Endothelial cell of umbilical vein (primary cell): Measurements from ENCODE around the gene GNAL. TPM values are rescaled to one million over a fixed set of nuclear protein-coding genes. Genes with fewer than 3 reads are reported as not detected.

Experiments
- BruUV-seq: library from RNA; stranded (reverse); fragments of 400-500 nt; replicated peaks from 2 replicates; lab custom pipeline; 2021; lab: Mats Ljungman, UMichigan
- CTCF ChIA-PET: fragments of 300-600, 350-600 bp; sonication (Branson Sonifier 250); formaldehyde crosslinking; loops from one replicate; lab custom pipeline; 2021; ENCODE audit warnings: antibody characterized with exemption, inconsistent platforms; lab: Charles Lee
- POLR2A ChIA-PET: fragments of 300-600, 350-600 bp; sonication (Branson Sonifier 250); formaldehyde crosslinking; loops from one replicate; lab custom pipeline; 2021; ENCODE audit warnings: antibody characterized with exemption, inconsistent platforms; lab: Charles Lee
- DNase-seq: peaks from one replicate; pipeline ENCODE4 v3.0.0-alpha.2; 2011; ENCODE audit warnings: low read depth, low spot score
- FAIRE-seq: peaks from 2 replicates; lab custom pipeline; 2011; peaks lifted over from hg19 to GRCh38; lab: Jason Lieb, UNC
- H2AFZ ChIP-seq: 2 replicates; pipeline ENCODE4 v1.6.0; 2012; ENCODE audit warnings: low read depth, low read length, control low read depth, inconsistent platforms
- H3K27ac ChIP-seq: 2 replicates; pipeline ENCODE4 v1.5.1; 2011; ENCODE audit warnings: low read depth, mild to moderate bottlenecking, control low read depth, low read length, moderate library complexity; ENCODE audit not compliant: insufficient read depth
- H3K27me3 ChIP-seq, 2 experiments: 2 replicates each; pipeline versions ENCODE4 v1.6.0 to v1.6.1; 2011; ENCODE audit warnings: low read length in 2 of 2, mixed read lengths in 1 of 2; ENCODE audit not compliant: control insufficient read depth in 2 of 2, insufficient read depth in 2 of 2
- H3K36me3 ChIP-seq, 2 experiments: 2 replicates in 1 of 2; 3 replicates in 1 of 2; pipeline ENCODE4 v1.5.1; 2011; ENCODE audit warnings: low read length in 2 of 2, mild to moderate bottlenecking in 1 of 2, moderate library complexity in 1 of 2; ENCODE audit not compliant: control insufficient read depth in 2 of 2, insufficient read depth in 2 of 2; ENCODE audit errors: extremely low read depth in 1 of 2
- H3K4me1 ChIP-seq: 3 replicates; pipeline ENCODE4 v1.5.1; 2011; ENCODE audit warnings: mild to moderate bottlenecking, low read length; ENCODE audit not compliant: control insufficient read depth, insufficient read depth; ENCODE audit errors: extremely low read depth
- H3K4me2 ChIP-seq: 2 replicates; pipeline ENCODE4 v1.6.1; 2011; ENCODE audit warnings: low read length, control low read depth, mixed read lengths; ENCODE audit not compliant: insufficient read depth
- H3K4me3 ChIP-seq, 3 experiments: fragments of 200-600 bp in 1 of 3; sonication (generic), shearing (Covaris generic) in 1 of 3; replicated peaks in 1 of 3; 2 replicates each; pipeline ENCODE4 v1.5.1; 2011 to 2016; ENCODE audit warnings: control low read depth in 3 of 3, low read length in 3 of 3, mild to moderate bottlenecking in 2 of 3, inconsistent platforms in 1 of 3, low read depth in 1 of 3, moderate library complexity in 1 of 3; ENCODE audit not compliant: insufficient read depth in 1 of 3
- H3K79me2 ChIP-seq: 2 replicates; pipeline ENCODE4 v1.6.0; 2012; ENCODE audit warnings: low read length, inconsistent platforms; ENCODE audit not compliant: control insufficient read depth, insufficient read depth
- H3K9ac ChIP-seq: replicated peaks from 2 replicates; pipeline ENCODE3; 2011; ENCODE audit warnings: low read length, control low read depth; ENCODE audit not compliant: insufficient read depth; ENCODE audit errors: extremely low read depth
- H3K9me1 ChIP-seq: replicated peaks from 3 replicates; pipeline ENCODE4 v1.6.0; 2011; ENCODE audit warnings: mild to moderate bottlenecking, low read length; ENCODE audit not compliant: control insufficient read depth, insufficient read depth; ENCODE audit errors: extremely low read depth
- H3K9me3 ChIP-seq: replicated peaks from 2 replicates; pipeline ENCODE4 v1.5.1; 2012; ENCODE audit warnings: low read length, inconsistent platforms; ENCODE audit not compliant: control insufficient read depth, insufficient read depth
- H4K20me1 ChIP-seq: replicated peaks from 2 replicates; pipeline ENCODE3; 2011; ENCODE audit warnings: mild to moderate bottlenecking, low read length; ENCODE audit not compliant: control insufficient read depth, insufficient read depth; ENCODE audit errors: extremely low read depth
- CTCF ChIP-seq, 2 donors: IDR thresholded peaks; 1 replicate in 1 of 2; 2 replicates in 1 of 2; pipeline ENCODE4 v1.5.1; 2011; ENCODE audit warnings: low read length in 2 of 2, mild to moderate bottlenecking in 2 of 2, moderate library complexity in 2 of 2, control low read depth in 1 of 2, inconsistent platforms in 1 of 2, low read depth in 1 of 2; ENCODE audit not compliant: insufficient read depth in 1 of 2; ENCODE audit errors: extremely low read depth in 1 of 2
- EZH2 ChIP-seq: IDR thresholded peaks from 2 replicates; pipeline ENCODE4 v1.6.1; 2012; ENCODE audit warnings: borderline replicate concordance, low read depth, mild to moderate bottlenecking, moderate library complexity, low read length, inconsistent platforms; ENCODE audit not compliant: severe bottlenecking
- FOS ChIP-seq: IDR thresholded peaks from 2 replicates; pipeline ENCODE4 v1.6.1; 2011; ENCODE audit warnings: mild to moderate bottlenecking, low read length, moderate library complexity, borderline replicate concordance; ENCODE audit not compliant: insufficient read depth
- GATA2 ChIP-seq: IDR thresholded peaks from 2 replicates; pipeline ENCODE4 v1.7.0; 2011; ENCODE audit warnings: low read depth, mild to moderate bottlenecking, moderate library complexity, mixed read lengths, low read length; ENCODE audit not compliant: insufficient read length, insufficient read depth
- JUN ChIP-seq: IDR thresholded peaks from 2 replicates; pipeline ENCODE4 v1.6.1; 2011; ENCODE audit warnings: borderline replicate concordance, low read depth; ENCODE audit not compliant: insufficient read length, insufficient read depth
- MYC ChIP-seq: IDR thresholded peaks from one replicate; pipeline ENCODE4 v1.6.1; 2011; ENCODE audit warnings: mild to moderate bottlenecking, low read depth, low read length
- POLR2A ChIP-seq: IDR thresholded peaks from 2 replicates; pipeline ENCODE4 v1.6.1; 2012; ENCODE audit warnings: low read depth, mild to moderate bottlenecking, control low read depth, low read length
- POLR2AphosphoS5 ChIP-seq: IDR thresholded peaks from 2 replicates; pipeline ENCODE4 v1.6.1; 2012; ENCODE audit warnings: low read depth, mild to moderate bottlenecking, control low read depth, low read length, moderate library complexity; ENCODE audit not compliant: insufficient read depth
- dilution Hi-C: fragments of 300-500 bp; cut with MboI; formaldehyde crosslinking; loops from one replicate; pipeline ENCODE4 v1.15.0; 2019; ENCODE audit warnings: low sequenced_read_pairs; ENCODE audit not compliant: extremely low pct_ligation_motif_present
- intact Hi-C: fragments of 100-400 bp; cut with micrococcal nuclease; formaldehyde crosslinking; loops from one replicate; pipeline ENCODE4 v1.10.0; 2022
- polyA plus RNA-seq, 4 experiments: library from polyadenylated mRNA; depleted of rRNA in 3 of 4; stranded (reverse) in 3 of 4; unstranded in 1 of 4; fragments of >200 nt; gene quantifications; 2 replicates each; pipeline versions ENCODE4 v1.2.1 to v1.2.3, GENCODE V29; 2011 to 2012; ENCODE audit warnings: missing spikeins in 1 of 4
- total RNA-seq: library from RNA; stranded (reverse); gene quantifications from 2 replicates; pipeline ENCODE4 v1.2.3, GENCODE V29; 2021
- TF ChIP-seq, protein P1 (sequence below): IDR thresholded peaks from 2 replicates; pipeline ENCODE4 v1.6.1; 2011; ENCODE audit not compliant: insufficient read depth, insufficient read length

GNAL gene
- total and polyA plus RNA-seq, 2 donors (not counting 3 experiments of a cell fraction or from before 2014, with no cell fraction given): 0.07 to 0.73 TPM

DNA sequence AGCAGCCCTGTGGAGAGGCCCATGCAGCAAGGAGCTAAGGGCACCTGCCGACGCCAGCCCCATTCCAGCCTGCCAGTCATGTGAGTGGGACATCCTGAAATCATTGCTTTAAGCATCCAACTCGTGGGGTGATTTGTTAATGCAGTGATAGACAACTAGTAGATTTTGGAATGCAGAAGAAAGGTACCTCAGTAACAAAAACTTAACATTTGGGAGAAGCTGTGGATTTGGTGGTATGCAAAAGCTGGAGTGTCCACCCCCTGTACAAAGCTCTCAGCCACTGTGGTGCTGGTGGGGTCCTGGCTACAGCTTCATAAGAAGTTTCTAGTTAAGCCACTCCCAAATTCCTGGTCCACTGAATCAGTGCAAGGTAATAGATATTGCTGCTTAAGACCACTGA lies 37.2 kb upstream of the GNAL start:
- Histone ChIP-seq H3K4me3 (no peak overlapping the region), H3K9me1 (no peaks in the 10 kb centered on the region), H3K27me3 (peaks cover 0 to 2% of the 10 kb centered on the region in 2 experiments), H3K36me3 (no peaks in the 10 kb centered on the region), H3K4me1 (no peaks in the 10 kb centered on the region), H3K9ac (no peak overlapping the region), H2AFZ (no peak overlapping the region), H3K79me2 (no peaks in the 10 kb centered on the region), H4K20me1 (no peaks in the 10 kb centered on the region), H3K9me3 (no peaks in the 10 kb centered on the region), H3K4me2 (no peak overlapping the region), H3K27ac (no peak overlapping the region)
- no TSS peak for BruUV-seq
- no peak for FAIRE-seq
- dilution Hi-C loops (no loop called here), intact Hi-C loops (loop anchor here (10.0 kb wide), 1 partner anchor 583 kb away; no protein-coding TSS in a partner anchor)
- TF ChIP-seq CTCF (IDR thresholded peaks at IDR 0.05; ENCODE audit: extremely low read depth in 1 of 2, insufficient read depth in 1 of 2, low read depth in 1 of 2, low read length in 2 of 2) (no peak), EZH2 (no peak), GATA2 (no peak), FOS (no peak), POLR2A (no peak), JUN (no peak), POLR2AphosphoS5 (no peak), MYC (no peak)
- TF ChIP-seq, protein P1, sequence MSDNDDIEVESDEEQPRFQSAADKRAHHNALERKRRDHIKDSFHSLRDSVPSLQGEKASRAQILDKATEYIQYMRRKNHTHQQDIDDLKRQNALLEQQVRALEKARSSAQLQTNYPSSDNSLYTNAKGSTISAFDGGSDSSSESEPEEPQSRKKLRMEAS: no peak
- ChIA-PET CTCF (interaction anchor here (1.1 kb wide), 1 partner anchor 37 kb away, joined by 3 read pairs; the partner anchor contains the start of gene GNAL), POLR2A (no interaction called here)
- DNase-seq: no peak
